HG02798 (cell line): ENCODE results near the gene ZNF576.
"Not testable (repeated sequence)": the region's sequence is repeated elsewhere in the genome, so short reads cannot be mapped to it uniquely, and the experiment has no call there.

Experiments used
- ATAC-seq: cut with Tn5 transposase; IDR thresholded peaks from one replicate; pipeline ENCODE4 v1.9.1; 2021; ENCODE audit warnings: mild to moderate bottlenecking; ENCODE audit not compliant: unreplicated experiment, poor library complexity

The ZNF576 gene

DNA sequence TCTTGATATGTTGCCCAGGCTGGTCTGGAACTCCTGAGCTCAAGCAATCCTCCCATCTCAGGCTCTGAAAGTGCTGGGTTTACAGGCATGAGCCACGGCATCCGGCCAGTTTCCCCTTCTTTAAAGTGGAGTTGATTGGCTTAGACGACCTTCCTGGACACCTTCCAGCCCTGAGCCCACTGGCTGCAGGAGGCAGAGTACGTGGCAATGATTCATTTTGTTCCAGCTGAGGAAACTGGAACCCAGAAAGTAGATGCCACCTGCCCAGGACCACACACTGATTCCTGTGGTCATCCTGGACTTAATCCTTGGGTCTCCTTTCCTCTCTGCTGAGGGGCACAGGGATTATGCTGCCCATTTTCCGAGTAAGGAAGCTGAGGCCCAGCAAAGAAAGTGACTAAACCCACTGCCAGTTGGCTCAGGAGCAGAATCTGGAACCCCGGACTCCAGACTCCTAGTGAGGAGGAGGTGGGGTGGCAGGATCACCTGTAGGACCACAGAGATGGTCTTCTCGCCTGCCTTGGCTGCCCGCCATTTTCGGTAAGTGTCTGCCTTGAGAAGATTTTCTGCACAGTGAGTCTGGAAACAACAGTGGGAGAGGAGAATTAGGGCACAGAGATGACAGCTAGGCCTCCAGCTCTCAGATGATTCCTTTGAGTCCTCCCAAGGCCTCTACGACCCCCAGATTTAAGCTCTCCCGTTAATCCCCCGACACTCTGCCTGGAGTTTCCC, 21.8 kb upstream of the ZNF576 start:
- ATAC-seq, result no peak

DNA sequence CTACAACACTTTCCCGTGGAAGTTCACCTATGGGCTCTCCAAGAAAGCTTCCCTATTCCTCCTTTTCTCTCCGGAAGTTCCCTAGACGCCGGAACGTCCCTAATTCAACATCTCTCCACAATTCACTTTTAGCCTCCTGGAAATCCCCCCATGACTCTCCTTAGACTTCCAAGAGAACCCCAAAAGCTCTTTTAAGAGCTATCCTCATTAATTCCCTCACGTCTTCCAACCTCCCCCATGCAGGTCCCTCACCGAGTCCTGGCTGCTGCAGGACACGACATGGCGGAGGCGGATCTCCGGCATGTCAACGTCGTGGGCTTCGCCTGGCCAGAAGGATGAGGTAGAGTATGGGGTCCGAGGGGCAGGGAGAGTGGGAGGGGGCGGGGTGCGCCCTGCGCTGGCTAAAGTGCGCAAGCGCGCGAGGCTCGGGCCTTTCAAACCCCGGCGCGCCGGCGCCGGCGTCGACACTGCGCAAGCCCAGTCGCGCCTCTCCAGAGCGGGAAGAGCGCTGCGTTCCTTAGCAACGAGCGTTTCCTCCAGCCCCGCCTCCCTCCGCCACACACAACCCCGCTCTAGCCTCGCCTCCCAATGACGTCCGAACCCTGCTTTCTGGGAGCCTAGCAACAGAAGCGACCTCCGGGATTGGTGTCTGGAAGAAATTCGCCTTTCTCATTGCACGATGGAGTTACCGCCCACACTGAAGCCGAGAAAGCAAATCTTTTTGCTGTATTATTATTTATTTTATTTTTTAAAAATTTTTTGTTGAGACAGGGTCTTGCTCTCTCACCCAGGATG, 21.0 kb upstream of the ZNF576 start, which contains the start of the genes PINLYP and XRCC1:
Gene PINLYP, plus strand, starts transcription at position 646 of the 795 bp plus-strand sequence. CDS start 1,391 bp downstream, outside the sequence.
Gene XRCC1, minus strand, starts transcription at position 372 of the 795 bp plus-strand sequence. Its CDS starts 69 bp downstream, at position 303.
- peak; percentile 97 for ATAC-seq

DNA sequence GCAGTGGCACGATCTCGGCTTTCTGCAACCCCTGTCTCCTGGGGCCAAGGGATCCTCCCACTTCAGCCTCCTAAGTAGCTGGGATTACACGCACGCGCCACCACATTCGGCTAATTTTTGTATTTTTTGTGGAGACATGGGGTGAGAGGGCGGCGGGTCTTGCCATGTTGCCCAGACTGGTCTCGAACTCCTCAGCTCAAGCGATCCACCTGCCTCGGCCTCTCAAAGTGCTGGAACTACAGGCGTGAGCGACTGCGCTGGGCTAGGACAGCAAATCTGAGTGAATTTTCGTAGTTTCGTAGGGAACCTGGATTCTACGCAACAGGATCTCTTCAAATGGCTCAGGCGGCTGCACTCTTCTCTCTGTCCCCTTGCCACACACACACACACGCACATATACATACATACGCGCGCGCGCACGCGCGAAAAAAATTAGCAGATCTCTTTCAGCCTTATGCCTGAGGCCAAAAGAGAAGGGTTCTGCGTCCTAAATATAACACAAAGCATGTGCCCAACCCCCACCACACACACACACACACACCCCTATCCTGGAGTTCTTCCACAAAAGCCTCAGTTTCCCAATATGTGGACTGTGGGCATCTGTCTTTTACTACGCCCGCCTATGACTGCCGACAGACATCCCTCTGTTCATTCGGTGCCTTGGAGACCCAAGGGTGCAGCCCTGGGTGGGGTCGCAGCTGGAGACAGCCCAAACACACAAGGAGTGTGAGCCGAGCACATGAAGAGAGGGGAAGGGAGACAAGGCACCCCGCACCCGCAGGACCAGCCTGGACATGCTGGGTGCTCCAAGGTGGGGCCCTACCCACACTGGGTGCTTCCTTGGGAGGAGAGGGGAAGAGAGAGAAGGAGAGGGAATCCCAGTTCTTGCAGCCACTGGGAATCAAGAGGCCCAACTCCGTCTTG, 20.2 kb upstream of the ZNF576 start:
- ATAC-seq, result no peak

DNA sequence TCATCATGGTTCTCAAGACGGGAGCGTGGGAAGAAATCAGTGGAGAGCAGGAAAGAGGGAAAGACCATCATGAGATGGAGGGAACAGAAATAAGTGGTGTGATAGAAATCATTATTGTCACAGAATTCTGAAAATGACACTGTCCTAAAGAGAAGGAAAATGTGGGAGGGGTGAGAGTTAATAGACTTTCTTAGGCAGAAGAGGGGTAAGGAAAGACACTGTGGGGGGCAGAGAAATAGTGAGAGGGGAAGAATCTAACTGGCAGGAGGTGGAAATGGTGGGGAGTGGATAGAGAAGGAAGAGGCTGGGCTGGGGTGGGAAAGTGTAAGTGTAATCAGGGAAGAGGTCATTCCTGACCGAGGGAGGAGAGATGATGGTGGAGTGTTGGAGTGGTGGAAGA, 17.6 kb upstream of the ZNF576 start:
- no peak for ATAC-seq

DNA sequence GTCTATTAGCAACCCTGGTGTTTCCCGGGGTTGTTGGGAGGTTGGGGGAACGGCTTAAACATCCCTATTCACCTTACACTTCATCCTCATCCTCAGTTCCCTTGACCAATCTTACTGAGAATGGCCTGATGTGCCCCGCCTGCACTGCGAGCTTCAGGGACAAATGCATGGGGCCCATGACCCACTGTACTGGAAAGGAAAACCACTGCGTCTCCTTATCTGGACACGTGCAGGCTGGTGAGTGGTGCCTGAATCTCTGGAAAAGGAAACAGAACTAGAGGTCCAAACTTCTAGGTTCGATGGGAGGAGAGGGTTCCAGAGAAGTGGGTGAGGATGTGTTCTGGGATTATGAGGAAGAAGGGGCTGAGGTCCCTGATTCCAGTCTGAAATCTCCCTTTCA, 14.9 kb upstream of the ZNF576 start:
- ATAC-seq, result no peak

- ATAC-seq, result no peak
These were observed 13.9 kb upstream of the ZNF576 start for GRCh38 chr19:43582495-43582894.

GRCh38 chr19:43584484-43584883, 11.9 kb upstream of the ZNF576 start:
- ATAC-seq, result no peak

DNA sequence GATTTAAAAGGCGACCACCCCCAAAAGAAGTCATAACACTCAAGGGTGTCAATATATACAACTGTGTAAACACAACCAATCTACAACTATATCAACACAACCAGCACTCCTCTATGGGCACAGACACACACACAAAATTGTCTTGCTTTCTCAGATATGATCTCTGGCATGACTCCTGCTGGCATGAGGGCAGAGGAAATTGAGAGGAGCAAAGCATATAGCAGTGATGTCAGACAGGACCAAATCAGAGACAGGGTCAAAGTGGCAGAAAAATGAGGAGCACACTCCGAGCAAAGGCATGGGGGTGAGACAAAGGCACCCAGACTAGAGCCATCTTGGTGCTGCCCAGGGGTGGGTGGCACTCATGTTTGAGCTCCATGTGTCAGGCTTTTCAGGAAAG, 10.0 kb upstream of the ZNF576 start:
- ATAC-seq, result no peak

- not testable (repeated sequence) for ATAC-seq
These were observed 9.4 kb upstream of the ZNF576 start for GRCh38 chr19:43587029-43587428.

DNA sequence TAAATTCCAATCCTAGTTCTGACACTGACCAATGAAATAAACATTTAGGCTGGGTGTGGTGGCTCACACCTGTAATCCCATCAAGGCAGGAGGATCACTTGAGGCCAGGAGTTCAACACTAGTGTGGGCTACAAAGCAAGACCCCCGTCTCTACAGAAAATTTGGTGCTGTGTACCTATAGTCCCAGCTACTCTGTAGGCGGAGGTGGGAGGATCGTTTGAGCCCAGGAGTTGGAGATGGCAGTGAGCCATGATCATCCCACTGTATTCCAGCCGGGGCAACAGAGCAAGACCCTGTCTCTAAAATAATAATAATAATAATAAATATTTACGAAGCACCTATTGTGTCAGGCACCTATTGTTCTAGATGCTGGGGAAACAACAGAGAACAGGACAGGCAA, 7.1 kb upstream of the ZNF576 start:
- no peak for ATAC-seq

- ATAC-seq, result no peak
These were observed 6.7 kb upstream of the ZNF576 start for GRCh38 chr19:43589678-43590077.

GRCh38 chr19:43591904-43592772, 4.3 kb upstream of the ZNF576 start:
- ATAC-seq, result no peak

DNA sequence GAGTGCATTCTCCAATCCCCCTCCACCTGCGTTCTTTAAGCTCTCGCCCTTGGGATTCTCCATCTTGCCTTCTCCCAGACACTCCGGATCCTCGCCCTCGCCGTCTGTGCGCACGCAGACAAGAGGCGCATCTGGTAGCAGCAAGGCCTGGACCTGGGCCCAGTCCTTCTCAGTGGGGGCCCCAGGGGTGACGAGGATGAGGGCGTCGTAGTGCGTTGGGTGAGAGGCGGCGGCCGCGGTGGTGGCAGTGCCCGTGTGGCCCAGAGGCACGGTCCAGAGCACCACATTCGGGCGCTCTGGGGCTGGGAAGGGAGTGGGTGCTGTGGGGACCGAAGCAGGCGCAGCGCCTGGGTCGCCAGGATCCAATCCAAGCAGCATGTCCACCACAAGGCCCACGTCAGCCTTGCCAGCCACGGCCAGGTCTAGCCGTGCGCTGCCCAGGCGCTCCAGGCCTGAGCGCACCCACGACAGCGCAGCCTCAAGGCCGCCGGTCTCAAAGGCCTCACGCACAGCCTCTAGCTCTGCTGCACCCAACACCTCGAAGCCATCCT, 3.5 kb upstream of the ZNF576 start:
- no peak for ATAC-seq

- no peak for ATAC-seq
These were observed 2.2 kb upstream of the ZNF576 start for GRCh38 chr19:43594081-43594697.

- no peak for ATAC-seq
These were observed 1.4 kb upstream of the ZNF576 start for GRCh38 chr19:43594710-43595604.

GRCh38 chr19:43595605-43595998, 793 bp upstream of the ZNF576 start:
- ATAC-seq, result peak; percentile 3

DNA sequence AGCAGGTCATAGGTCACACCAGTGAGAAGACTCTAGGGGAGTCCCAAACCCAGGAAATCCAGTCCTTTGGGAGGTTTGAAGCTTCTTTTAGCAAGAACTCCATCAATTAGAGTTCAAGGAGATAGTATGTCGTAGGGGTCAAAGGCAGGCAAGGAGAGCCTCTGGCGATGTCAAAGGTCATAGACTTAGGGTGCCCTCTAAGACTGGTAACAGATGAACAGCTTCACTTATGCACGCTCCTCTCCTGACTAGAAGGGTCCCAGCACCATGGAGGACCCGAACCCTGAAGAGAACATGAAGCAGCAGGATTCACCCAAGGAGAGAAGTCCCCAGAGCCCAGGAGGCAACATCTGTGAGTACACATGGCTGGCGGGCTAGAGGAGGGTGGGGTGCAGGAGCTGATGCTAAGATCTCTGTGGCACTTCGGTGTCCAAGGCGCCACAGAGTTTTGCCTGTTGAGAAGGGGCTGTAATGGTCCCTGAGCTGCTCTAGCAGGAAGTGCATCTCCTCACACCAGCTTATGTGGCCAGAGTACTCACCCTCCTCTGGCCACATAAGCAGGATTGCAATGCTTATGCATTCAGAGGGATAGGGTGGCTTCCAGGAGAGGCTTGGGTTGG, 557 bp downstream of the ZNF576 start:
- ATAC-seq, result no peak
